ENCODE measurements around the gene GPC6. TPM values are rescaled to one million over a fixed set of nuclear protein-coding genes. Genes with fewer than 3 reads are reported as not detected.

GPC6 gene
- total and polyA plus RNA-seq, 12 donors, result 0.15 to 5.4 (median 2.5) TPM

DNA sequence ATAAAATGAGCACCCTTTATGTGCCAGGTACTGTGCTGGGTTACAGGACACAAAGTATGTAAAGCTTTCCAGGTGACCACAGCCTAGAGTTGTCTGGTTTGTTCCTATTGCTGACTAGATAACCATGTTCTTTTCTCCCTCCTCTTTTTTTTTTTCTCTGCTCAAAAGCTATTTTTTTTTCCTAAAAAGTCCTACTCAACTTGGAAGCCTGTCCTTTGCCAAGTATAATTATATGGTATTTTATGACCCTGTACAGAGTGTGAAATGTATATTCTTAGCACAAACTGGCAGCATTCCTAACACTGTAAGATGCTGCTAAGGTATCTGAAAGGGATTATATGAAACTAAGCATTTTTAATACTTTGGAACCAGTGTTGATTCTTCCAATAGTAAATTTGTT lies 171.0 kb downstream of the GPC6 start:
- no peak overlapping the region for H3K4me3 ChIP-seq
- no peak for TF ChIP-seq CTCF (IDR thresholded peaks at IDR 0.05)
- H3K9me3 ChIP-seq, result peaks cover 0 to 13% (median 0%) of the 10 kb centered on the region in 11 donors
- DNase-seq (no peak), ATAC-seq (no peak)
- intact Hi-C loops (cut with DNase I), result no loop called here
- no peaks in the 10 kb centered on the region for H3K36me3 ChIP-seq
- no peaks in the 10 kb centered on the region for H3K27me3 ChIP-seq
- no peaks in the 10 kb centered on the region for H3K4me1 ChIP-seq
- H3K27ac ChIP-seq, result no peak overlapping the region

DNA sequence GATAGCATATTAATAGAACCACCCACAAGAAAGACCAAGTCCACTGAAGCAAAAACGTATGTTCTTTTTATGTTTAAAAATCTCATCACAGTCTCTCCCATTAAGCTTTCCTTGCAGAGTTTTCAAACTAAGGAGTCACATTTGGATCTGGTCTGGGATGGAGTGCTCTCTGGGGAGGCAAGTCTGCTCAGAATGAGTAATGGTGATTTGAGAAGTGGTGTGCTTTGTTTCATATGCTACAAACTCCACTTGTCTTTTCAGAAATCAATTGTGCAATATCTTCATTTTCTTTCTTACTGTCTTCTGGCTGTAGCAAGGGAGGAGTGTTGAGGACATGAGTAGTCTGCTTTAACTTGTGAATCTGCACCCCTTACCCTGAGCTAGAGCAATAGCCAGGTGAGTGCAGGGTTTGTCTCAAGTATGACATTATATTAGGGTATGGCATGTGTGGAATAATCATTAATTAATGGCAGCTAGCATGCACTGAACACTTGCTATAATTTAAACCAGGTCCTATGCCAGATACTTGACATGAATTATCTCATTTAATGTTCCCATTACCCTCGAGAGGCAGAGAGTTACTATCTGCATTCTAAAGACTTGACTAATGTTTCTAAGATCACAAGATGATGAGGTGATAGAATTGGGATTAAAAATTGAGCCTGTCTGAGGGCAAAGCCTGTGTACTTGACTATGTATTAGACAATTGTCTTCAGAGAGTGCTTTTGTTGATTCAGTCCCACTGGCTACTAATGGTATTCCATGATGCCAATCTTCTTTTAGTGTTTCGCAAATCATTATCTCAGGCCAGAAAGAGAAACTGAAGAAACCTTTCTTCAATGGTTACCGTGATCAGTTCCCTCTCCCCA lies 171.8 kb downstream of the GPC6 start:
- WGBS, 2 donors, result 63 to 67% methylated on average over 4 of the region's 4 CpGs
- no peak for ATAC-seq
- no peaks in the 10 kb centered on the region for H3K27me3 ChIP-seq

GRCh38 chr13:93399212-93399611 lies 172.6 kb downstream of the GPC6 start:
- H3K4me1 ChIP-seq, result no peaks in the 10 kb centered on the region
- intact Hi-C loops (cut with DNase I), result no loop called here
- ATAC-seq (no peak), DNase-seq (no peak)
- H3K9me3 ChIP-seq, result peaks cover 0 to 13% (median 0%) of the 10 kb centered on the region in 11 donors
- WGBS, 2 donors, result 90 to 94% methylated on average over 4 of the region's 4 CpGs
- H3K27ac ChIP-seq, result no peak overlapping the region
- H3K27me3 ChIP-seq, result no peaks in the 10 kb centered on the region
- no peak for TF ChIP-seq CTCF (IDR thresholded peaks at IDR 0.05)
- no peak overlapping the region for H3K4me3 ChIP-seq
- H3K36me3 ChIP-seq, result no peaks in the 10 kb centered on the region

More for the DNA sequence above, 171.8 kb downstream of the GPC6 start:
- TF ChIP-seq CTCF (IDR thresholded peaks at IDR 0.05), result no peak
- peaks cover 0 to 13% (median 0%) of the 10 kb centered on the region in 11 donors for H3K9me3 ChIP-seq
- no peaks in the 10 kb centered on the region for H3K4me1 ChIP-seq
- H3K36me3 ChIP-seq, result no peaks in the 10 kb centered on the region
- DNase-seq, result no peak
- H3K27ac ChIP-seq, result no peak overlapping the region
- no peak overlapping the region for H3K4me3 ChIP-seq
- intact Hi-C loops (cut with DNase I), result no loop called here

DNA sequence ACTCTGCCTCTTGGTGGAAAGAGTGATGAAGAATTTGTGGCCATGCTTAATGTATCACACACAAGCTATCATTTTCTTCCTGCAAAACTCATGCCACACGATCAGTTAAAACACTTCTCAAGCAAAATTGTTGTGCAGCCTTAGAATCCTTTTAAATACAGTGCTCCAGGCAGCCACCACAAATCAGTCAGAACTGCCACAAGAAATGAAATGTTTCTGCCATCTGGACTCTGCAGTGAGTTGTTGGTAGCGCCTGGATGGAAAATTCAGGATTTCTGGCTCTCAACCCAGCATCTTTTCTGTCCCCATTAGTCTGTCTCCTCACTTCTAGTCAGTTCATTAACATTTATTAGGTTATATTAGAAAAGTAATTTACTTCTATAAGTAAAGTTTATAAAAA lies 179.5 kb downstream of the GPC6 start:
- DNase-seq (no peak), ATAC-seq (no peak)
- 84 to 94% methylated on average over 2 of the region's 2 CpGs for WGBS, 2 donors
- Histone ChIP-seq H3K9me3 (no peaks in the 10 kb centered on the region), H3K27me3 (no peaks in the 10 kb centered on the region), H3K36me3 (no peaks in the 10 kb centered on the region), H3K4me1 (no peaks in the 10 kb centered on the region), H3K4me3 (no peak overlapping the region), H3K27ac (no peak overlapping the region)
- intact Hi-C loops (cut with DNase I), result no loop called here
- no peak for TF ChIP-seq CTCF (IDR thresholded peaks at IDR 0.05)

Data from heart right ventricle (tissue), 16 donors.